NCI-H1436 treated with DMSO at 0.1 percent for 48 hours (cell line): ENCODE data around the gene PHACTR1.
A peak's percentile ranks its signal among the peaks of the same experiment; 100 is the strongest.

ENCODE experiments used
- DNase-seq: peaks from one replicate; lab custom pipeline; 2025; lab: John Stamatoyannopoulos, UW

The PHACTR1 gene

DNA sequence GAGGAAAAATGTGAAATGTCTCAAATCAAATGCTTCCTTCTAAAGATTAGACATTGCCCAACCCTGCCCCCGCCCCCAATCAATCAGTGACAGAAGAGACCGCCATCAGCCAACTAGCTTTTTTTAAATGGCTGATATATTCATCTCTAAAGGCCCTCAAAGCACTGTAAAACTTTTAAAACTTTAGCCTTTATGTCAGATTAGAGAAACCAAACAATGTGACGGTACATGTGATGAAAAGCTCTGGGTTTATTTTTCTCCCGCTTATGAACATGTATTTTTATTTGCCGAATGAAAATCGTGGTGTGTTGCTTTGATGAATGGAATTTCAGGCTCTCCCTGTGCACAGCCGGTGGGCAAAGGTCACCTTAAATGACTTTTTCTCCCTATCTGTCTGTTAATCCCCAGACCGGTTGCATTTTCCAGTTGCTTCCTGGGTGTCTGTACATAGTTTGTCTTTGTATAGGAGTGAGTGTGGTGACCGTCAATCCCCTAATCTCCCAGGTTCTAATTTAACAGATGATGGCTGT lies 573.3 kb downstream of the PHACTR1 start:
- no peak for DNase-seq

DNA sequence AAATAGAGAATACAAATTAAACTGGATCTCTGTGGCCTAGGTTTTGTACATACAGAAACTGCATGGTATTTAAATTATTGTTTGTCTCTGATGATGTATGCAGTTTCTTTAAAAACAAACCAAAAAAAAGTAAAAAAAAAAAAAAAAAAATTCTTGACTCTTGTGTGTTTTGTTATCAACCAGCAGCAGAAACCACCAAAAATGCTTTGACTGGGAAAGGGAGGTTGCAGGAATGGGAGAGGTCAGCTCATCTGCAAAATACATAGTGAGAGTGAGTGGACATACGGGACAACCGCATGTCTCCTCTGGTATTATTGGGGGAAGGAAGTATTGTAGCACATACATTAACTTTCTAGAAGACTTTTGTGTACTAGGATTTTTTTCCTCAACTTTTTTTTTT lies 573.8 kb downstream of the PHACTR1 start:
- DNase-seq: no peak

DNA sequence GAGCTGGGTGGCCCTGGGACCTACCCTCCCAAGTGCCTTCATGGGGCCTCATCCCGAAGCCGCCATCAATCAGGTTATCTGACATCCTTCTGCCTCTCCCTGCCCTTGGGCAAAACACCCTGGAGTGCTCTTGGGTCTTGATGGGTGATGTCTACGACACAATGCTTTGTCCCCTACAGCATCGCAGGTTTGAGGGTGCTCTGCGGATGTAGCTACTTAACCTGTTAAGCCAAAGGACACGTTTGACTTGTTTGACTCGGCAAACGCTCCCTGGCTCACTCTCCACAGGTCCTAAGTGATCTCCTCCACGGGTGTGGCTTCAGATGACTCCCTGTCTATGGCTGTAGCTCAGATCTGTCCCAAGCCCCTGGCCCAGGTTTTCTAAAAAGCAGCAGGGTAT lies 576.2 kb downstream of the PHACTR1 start:
- no peak for DNase-seq

DNA sequence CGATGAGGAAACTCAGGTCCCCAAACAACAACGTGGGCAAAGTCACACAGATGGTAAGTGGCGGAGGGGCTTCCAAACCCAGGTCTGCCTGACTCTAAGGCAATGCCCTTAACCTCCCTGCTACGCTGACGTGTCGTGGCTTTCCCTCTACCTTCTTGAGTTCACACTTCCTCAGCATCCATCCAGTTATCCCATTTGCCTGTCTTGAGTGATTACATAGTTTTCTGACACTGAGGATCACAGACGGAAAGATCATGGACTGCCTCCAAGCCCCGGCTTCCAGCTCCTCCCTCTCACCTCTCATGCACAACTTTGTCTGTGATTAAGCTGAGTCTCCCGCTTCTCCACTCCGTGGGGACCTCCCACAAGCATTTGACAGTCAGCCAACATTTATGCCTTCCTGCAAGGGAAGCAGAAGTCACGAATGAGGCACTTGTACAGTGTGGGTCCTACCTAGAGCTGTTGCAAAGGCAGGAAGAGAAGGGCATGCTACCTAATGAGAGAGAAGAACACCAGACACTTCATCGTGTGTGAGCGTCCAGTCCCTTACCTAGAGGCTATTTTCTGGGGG lies 578.0 kb downstream of the PHACTR1 start:
- DNase-seq: no peak

DNA sequence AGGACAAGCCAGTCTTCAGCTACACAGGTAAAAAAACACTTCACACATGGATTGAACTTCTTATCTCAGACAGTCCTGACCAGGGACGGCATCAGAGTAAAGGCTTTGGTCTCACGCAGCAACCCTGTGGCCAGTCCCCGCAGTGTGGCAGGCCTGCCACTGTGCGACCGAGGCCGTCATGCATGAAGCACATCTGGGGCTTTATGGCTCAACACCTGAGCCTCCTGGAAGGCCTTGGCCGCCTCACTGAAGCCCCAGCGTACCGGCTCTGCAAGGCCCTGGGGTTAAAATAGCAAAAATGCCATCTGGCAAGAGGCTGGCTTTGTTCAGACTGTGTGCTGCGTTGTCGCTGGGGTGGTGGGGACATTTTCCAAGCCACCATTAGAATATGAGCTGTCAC lies 579.0 kb downstream of the PHACTR1 start:
- DNase-seq: no peak

DNA sequence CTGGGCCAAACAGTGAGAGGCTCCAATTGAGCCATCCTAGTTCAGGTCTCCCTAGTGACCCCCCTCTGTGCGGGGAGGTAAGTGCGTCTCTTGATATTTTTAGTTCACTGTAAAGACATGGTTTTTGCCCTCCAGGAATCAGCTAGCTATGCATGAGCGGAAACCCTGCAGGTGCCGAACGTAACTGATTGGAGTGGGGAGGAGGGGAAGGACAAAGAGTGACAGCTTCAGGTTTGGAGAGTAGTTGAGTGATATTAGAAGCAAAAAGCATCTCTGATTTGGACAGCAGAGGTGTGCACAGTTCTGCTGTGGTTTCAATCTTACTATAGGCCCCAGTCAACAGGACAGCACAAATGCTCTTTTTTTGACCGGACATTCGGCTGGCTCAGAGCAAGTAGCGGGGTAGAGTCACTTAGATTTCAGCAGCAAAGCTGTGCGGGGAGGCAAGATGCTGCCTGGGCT lies 580.0 kb downstream of the PHACTR1 start:
- no peak for DNase-seq

DNA sequence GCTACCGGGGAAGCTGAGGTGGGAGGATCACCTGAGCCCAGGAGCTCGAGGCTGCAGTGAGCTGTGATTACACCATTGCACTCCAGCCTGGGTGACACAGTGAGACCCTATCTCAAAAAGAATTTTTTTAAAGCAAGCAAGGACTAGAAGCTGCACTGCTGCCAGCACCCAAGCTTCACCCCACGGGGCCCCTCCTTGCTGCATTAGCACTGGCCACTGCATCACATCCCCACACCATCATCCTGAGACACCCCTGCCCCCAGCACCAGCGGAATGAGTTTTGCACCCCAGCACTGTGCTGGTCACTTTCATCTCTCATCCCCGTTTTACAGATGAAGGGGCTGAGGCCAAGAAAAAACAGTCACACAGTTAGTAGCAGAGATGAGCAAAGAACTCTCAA lies 580.8 kb downstream of the PHACTR1 start:
- no peak for DNase-seq

DNA sequence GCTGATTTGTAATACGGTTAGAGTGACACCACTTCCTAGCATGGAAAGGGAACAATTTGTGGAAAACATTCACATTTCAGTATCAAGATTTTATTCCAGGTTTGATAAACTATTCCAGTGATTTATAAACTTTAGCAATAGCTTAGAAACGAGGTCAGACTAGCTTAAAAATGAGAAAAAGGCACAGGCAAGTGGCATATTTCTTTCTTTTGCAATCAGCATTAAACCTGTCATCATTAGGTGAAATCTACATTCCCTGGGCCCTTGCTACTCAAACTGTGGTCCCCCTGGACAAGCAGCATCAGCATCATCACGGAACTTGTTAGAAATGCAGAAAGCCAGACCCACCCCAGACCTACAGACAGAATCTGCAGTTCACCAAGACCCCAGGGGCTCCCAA lies 581.9 kb downstream of the PHACTR1 start:
- no peak for DNase-seq

DNA sequence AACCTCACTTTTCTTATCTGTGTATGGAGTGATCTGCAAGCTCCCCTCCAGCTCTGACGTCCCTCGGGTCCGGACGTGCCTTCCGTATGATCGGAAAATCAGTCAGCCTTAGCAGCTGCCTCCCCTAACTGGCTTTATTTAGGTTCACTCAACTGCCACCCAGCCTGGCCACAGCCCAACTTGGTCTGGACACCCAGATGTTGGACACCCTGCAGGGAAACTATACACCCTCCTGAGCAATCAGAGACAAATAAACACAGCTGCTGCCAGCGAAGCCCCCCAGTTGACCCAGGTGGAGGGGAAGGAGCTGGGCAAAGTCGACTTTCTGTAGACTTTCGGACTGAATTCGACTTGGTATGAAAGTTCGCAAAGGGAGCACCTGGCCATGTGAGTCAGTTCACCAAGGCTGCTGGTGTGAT lies 582.8 kb downstream of the PHACTR1 start:
- no peak for DNase-seq

DNA sequence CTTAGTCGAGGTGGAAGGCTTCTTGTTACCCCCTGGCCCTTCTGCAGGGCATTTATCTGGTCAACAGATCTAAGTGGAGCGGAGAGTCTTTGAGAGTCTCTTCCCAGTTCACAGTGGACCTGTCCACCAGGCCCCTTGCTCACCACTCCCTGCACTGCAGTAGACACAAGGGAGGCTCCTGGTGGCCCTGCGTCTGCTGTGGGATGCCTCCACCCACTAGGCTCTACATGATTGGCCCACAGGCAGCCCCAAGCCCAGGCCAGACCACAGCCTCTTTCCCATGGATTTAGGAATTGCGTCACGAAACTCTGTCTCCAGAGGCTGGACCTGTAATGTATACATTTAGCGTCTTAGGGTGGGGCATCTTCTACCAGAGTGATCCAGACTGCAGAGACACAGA lies 583.4 kb downstream of the PHACTR1 start:
- DNase-seq: no peak

DNA sequence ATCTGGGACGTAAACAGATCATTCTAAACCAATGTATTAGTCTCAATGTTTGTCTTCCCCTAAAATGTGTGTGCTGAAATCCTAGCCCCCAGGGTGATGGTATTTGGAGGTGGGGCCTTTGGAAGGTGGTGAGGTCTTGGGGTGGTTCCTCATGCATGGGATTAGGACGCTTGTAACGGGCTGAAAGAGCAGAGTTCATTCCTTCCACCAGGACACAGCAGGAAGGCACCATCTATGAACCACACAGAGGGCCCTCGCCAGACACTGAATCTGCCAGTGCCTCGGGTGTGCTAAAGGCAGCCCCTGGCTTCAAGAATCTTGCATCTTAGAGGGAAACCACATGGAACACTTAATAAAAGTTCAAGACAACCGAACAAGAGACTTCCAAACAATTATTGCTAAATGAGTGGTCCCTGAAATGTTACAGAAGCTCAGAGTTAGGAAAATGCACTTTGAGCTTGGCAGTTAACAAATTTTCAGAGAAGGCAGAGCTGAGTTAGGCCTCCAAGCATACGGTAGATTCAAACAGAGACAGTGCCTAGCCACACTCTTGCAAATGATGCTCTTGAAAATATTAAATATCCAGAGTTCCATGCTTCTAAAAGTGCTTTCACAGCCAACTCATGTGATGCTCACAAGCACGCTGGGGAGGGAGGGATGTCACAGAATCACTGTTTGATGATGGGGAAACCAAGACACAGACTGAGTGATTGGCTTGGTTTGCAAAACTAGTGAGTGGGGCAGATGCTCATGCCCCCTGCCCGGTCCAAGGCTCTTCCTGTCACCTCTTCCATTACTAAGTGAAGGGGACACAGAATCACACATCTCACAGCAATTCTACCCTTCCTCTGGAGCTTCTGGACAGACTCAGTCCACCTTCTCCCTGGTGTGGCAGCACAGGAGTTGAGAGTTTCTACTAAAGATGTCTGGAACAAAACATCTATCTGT lies 584.4 kb downstream of the PHACTR1 start:
- DNase-seq: no peak

DNA sequence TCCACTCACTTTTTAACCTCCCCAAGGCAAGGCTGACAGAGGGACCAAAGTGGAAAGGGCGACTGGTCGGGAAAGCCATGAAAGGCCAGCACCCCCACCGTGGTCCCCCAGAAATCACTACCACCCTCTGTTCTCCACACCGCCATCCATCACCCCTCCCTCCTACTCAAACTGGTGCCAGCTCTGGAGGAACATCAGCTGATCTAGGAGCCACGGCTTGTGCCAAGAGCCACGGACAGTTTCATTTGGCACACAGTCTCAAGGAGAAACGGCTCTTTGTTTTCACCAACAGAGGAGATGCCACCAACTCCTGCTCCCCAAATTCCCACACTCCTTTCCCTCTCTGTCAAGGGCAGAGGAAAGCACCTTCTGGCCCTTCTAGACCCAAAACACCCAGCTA lies 585.7 kb downstream of the PHACTR1 start:
- no peak for DNase-seq

DNA sequence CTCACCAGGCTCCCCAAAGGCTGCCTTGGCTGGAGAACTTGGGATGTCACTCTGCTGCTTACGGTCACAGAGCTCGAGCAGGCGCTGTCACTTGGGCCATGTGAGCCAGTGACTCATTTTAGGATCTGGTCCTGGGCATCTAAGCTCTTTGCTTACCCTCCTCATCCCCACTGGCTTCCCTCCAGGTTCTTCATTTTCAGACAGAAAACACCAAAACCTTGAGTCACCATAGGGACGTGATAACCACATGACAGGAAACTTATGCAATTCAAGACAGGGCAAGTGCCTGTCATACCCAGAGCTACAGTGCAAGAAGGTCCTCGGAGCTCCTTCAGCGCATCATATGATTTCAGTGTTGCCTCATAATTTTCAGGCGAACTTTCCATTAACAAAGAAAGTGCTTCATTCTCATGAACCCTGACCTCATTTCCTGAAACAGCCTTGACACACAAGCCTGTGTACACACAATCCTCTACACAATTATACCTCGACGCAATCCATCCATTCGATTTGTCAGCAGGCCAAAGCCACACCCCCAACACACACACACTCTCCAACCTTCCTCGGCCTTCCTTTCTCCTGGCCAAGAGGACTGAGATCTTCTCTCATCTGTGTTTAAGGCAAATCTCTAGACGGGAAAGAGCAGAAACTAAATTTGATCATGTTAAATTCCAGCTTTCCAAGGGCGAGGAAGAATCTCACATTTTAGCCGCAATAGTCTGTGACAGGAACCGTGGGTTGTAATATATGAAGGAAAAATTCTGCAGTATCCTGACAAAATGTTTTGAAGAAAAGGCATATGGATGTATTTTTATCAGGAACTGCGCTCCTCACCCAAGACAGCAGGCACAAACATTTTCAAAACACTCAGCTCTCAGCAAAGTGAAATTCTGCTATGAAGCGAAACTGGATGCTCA lies 586.4 kb downstream of the PHACTR1 start:
- DNase-seq: peak; percentile 16

DNA sequence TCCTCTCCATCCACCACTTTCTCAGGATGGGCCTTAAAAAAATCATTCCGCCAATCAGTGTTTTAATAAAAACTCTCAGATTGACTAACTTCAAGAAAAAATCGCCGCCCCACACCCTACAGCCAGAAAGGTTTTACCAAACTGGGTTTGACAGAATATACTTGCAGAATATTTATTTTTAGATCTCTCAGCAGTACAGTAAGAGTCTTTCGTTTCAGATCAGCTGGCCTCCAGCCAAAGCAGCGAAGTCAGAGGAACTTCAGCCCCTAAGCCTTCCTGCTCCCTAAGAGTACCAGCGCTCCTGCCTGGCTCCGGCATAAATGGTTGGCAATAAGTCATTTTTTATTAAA lies 587.1 kb downstream of the PHACTR1 start:
- no peak for DNase-seq

DNA sequence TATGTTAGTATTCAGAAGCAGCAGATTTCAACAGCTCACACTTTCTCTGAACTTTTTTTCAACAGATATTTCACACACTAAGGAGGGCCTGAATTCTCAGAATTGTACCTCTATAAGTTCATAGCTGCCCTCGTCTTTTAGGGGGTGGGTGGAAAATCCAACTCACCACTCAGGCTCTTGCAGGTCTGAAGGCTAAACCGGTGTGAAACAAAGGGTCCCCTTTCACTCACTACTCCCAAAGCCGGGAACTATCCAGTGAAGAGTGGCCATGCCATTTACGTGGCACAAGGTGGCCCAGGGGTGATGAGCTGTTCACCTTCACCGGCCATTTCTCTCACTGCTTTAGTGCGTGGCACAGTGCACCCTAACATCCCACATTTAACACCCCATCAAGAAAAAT lies 587.5 kb downstream of the PHACTR1 start:
- no peak for DNase-seq

DNA sequence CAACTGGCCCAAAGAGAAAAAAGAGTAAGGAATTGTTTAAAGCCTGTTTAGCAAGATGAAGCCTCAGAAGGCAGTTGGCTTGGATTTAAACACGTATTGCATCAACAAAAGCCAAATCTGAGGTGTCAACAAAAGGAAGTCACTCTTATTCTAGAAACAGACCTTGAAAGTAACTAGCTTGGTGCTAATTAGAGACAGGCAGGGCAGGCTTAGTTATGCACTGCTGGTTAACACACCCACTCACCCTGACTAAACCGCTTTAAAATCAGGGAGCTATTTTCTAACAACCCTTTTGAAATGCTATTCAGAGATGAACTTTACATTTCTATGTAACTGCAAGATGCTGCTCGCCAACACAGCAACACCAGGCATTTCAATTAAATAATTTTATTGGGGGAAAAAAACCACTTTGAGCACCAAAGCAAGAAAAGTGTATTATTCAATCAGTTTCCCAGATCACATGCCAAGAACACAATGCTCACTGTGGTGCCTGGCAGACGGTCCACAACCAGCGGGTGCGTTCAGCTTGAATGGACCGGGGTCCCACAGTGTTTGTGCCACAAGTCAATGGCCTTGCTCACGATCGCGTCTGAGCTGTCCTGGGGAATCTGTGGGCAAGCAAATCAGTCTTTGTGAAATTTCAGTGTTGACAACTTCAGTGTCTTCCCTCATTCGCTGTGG lies 588.2 kb downstream of the PHACTR1 start:
- DNase-seq: no peak

DNA sequence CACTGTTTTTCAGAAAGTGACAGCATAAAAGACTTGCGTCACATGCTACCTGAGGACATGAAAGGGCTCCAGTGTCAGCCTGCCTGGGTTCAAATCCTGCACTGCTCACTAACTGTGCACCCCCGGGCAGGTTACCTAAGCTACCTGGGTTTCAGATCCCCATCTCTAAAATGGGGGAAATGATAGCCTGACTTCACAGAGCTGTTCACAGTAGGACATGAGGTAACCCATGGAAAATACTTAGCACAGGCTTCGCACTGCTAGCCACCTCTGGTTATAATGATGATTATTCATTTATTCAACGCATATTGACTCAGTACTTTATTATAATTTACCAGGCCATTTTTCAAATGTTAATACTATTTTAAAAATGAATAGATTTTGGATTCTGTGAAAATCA lies 588.7 kb downstream of the PHACTR1 start:
- no peak for DNase-seq

DNA sequence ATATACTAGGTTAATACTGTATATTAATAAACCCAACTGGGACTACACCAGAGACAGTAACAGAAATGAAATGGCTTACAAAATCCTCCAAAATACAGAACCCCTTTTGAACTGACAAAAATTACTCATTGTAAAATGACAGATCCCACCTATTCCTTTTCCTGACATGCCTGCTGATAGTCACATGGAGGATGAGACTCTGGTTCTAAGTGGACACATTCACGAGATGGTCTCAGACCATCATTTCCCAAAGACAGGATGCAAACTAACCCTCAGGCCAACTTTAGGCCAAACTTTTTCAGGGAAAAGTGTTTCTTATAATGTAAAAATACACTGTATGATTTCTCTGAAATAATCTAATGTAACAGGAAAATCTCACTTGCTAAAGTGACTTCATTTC lies 589.2 kb downstream of the PHACTR1 start:
- no peak for DNase-seq

DNA sequence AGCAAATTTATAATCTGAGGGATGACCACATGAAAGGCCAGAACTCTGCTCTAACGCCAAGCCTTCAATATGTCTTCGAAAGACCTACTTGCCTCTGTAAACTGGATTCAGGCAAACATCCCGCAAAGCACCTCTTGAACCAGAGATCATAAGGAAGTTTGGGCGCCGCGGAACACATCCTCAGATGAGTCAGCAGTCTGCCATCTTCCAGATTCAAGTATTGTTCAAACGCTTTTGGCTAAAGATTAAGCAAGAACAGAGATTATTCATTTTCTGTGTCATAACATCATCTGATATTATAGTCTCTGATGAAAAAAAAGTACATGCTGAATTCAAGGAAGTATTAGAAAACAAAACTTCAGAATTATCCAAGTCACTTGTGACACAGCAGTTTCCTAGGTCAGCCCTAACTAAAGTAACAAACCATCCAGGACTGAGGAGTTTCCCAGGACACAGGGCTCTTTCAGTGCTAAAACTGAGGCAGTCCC lies 591.0 kb downstream of the PHACTR1 start:
- DNase-seq: no peak

DNA sequence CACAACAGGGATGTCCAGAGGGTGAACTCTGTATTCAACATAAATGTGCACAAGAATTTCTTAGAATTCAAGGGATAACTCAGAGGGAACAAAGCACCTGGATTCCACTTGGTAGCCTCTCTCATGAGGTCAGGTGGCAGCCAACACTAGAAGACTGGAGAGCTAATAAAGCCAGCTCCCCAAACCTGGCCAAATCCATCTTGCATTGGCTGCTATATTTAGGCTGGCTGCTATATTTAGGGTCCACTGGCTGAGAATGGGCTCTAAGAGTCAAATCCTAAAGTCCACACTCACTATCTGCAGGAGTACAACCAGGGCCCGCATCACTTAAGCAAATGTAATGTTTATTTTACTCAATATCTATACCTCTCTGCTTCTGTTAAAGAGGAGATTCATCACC lies 591.8 kb downstream of the PHACTR1 start:
- DNase-seq: no peak

DNA sequence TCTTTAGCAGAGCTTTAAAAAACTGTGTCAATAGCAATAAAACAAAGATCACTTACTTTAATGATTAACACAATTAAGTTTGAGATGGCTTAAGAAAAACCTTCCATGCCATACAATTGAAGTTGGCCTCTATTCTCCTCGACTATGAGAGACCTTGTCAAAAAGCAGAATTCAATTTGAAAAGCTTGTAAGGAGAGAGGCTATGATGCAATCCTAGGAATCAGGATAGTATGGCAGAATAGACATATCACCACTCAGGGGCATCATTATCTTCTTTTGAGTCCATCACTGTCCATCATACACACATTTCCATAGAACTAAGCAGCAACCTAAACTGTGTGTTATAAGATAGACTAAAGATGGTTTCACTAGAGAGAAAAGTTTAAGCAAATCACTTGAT lies 594.6 kb downstream of the PHACTR1 start:
- no peak for DNase-seq

DNA sequence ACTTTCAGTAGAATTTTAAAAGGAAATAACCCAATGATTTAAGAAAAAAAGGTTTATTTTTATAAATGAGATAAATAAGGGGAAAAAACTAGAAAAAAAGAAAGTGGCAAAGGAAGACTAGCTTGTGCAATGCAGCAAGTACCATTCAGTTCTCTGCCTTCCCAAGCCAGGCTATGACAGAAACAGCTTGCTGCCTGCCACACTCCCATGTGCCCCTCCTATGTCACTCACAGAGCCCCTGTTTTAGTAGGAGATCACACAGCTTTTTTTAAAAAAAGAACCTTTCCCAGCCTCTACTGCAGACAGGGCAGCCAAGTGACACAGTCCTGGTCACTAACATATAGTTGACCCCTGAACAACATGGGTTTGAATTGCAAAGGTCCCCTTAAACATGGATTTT lies 598.2 kb downstream of the PHACTR1 start:
- no peak for DNase-seq
